ENCODE results near the gene TREX2. TPM values are rescaled to one million over a fixed set of nuclear protein-coding genes. Genes with fewer than 3 reads are reported as not detected.

Gene TREX2
- total and polyA plus RNA-seq, 2 donors from 2014 or later, result 0.67 to 1.4 TPM

DNA sequence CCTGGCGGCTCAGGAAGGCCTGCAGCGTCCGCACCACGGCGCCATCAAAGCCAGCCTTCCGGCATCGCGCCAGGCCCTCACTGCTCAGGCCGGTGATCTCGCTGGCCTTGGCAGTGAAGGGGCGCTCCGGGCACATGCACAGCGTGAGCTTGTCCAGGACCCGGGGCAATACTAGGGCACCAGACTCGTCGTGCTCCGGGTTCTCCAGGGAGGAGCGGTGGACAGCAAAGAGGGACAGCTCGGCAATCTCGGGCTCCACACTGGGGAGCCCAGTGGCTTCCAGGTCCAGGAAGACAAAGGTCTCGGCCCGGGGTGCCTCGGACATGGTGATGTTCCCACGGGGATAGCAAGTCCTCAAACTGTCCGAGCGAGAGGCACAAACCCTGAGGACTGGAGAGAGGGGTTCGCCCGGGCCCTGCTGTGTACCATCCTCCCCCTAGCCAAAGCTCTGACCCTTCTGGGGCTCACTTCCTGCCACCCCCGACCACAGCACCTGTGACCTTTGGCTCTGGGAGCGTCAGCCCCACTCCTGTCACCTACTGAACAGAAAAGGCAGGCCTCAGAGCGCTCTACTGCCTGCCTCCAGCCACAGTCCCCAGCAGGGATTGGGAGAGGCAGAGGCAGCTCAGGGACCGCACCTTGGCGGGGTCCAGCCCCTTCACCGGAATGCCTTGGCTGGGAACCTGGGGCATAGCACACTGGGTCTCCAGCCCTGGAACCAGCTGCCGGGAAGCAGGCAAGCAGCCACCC is 575 bp downstream of the TREX2 start:
- H3K27ac ChIP-seq (ENCODE audit: low read depth in 2 of 2, low read length in 2 of 2), result no peak overlapping the region

GRCh38 chrX:153444333-153445011 is 1.4 kb downstream of the TREX2 start:
- Histone ChIP-seq H3K9ac (ENCODE audit: low read length in 3 of 3) (no peak overlapping the region), H3K4me3 (ENCODE audit: low read length in 3 of 3) (no peak overlapping the region), H3K9me3 (ENCODE audit: control insufficient read depth in 2 of 3, insufficient read depth in 1 of 3, low read length in 3 of 3) (no peaks in the 10 kb centered on the region), H3K4me1 (ENCODE audit: control insufficient read depth in 2 of 3, insufficient read depth in 2 of 3, low read depth in 1 of 3, low read length in 3 of 3) (no peaks in the 10 kb centered on the region), H3K27me3 (ENCODE audit: control insufficient read depth, insufficient read depth, low read length) (no peaks in the 10 kb centered on the region), H3K36me3 (ENCODE audit: control insufficient read depth in 2 of 3, insufficient read depth in 3 of 3, low read length in 3 of 3) (no peaks in the 10 kb centered on the region), H3K27ac (ENCODE audit: low read depth in 2 of 2, low read length in 2 of 2) (no peak overlapping the region)
- TF ChIP-seq, protein P1, sequence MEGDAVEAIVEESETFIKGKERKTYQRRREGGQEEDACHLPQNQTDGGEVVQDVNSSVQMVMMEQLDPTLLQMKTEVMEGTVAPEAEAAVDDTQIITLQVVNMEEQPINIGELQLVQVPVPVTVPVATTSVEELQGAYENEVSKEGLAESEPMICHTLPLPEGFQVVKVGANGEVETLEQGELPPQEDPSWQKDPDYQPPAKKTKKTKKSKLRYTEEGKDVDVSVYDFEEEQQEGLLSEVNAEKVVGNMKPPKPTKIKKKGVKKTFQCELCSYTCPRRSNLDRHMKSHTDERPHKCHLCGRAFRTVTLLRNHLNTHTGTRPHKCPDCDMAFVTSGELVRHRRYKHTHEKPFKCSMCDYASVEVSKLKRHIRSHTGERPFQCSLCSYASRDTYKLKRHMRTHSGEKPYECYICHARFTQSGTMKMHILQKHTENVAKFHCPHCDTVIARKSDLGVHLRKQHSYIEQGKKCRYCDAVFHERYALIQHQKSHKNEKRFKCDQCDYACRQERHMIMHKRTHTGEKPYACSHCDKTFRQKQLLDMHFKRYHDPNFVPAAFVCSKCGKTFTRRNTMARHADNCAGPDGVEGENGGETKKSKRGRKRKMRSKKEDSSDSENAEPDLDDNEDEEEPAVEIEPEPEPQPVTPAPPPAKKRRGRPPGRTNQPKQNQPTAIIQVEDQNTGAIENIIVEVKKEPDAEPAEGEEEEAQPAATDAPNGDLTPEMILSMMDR (IDR thresholded peaks at IDR 0.05; ENCODE audit: borderline replicate concordance, extremely low read depth, insufficient read depth), result no peak
- intact Hi-C loops (cut with DNase I), result no loop called here
- no peak for FAIRE-seq
- no peak for DNase-seq

More for the DNA sequence above, 575 bp downstream of the TREX2 start:
- intact Hi-C loops (cut with DNase I), result no loop called here
- H3K9me3 ChIP-seq (ENCODE audit: control insufficient read depth in 2 of 3, insufficient read depth in 1 of 3, low read length in 3 of 3), result no peaks in the 10 kb centered on the region
- H3K4me1 ChIP-seq (ENCODE audit: control insufficient read depth in 2 of 3, insufficient read depth in 2 of 3, low read depth in 1 of 3, low read length in 3 of 3), result no peaks in the 10 kb centered on the region
- TF ChIP-seq, protein P1 (IDR thresholded peaks at IDR 0.05; ENCODE audit: borderline replicate concordance, extremely low read depth, insufficient read depth), result no peak
- no peak overlapping the region for H3K4me3 ChIP-seq (ENCODE audit: low read length in 3 of 3)
- no peaks in the 10 kb centered on the region for H3K36me3 ChIP-seq (ENCODE audit: control insufficient read depth in 2 of 3, insufficient read depth in 3 of 3, low read length in 3 of 3)
- no peak overlapping the region for H3K9ac ChIP-seq (ENCODE audit: low read length in 3 of 3)
- DNase-seq, result no peak
- H3K27me3 ChIP-seq (ENCODE audit: control insufficient read depth, insufficient read depth, low read length), result no peaks in the 10 kb centered on the region
- no peak for FAIRE-seq

GRCh38 chrX:153443476-153444332 is 2.2 kb downstream of the TREX2 start:
- intact Hi-C loops (cut with DNase I), result no loop called here
- no peaks in the 10 kb centered on the region for H3K4me1 ChIP-seq (ENCODE audit: control insufficient read depth in 2 of 3, insufficient read depth in 2 of 3, low read depth in 1 of 3, low read length in 3 of 3)
- no peak overlapping the region for H3K9ac ChIP-seq (ENCODE audit: low read length in 3 of 3)
- FAIRE-seq (no peak), DNase-seq (peak in 1 of 5 donors; percentile 18)
- no peaks in the 10 kb centered on the region for H3K27me3 ChIP-seq (ENCODE audit: control insufficient read depth, insufficient read depth, low read length)
- TF ChIP-seq, protein P1 (IDR thresholded peaks at IDR 0.05; ENCODE audit: borderline replicate concordance, extremely low read depth, insufficient read depth), result no peak
- H3K27ac ChIP-seq (ENCODE audit: low read depth in 2 of 2, low read length in 2 of 2), result no peak overlapping the region
- no peaks in the 10 kb centered on the region for H3K36me3 ChIP-seq (ENCODE audit: control insufficient read depth in 2 of 3, insufficient read depth in 3 of 3, low read length in 3 of 3)
- H3K9me3 ChIP-seq (ENCODE audit: control insufficient read depth in 2 of 3, insufficient read depth in 1 of 3, low read length in 3 of 3), result no peaks in the 10 kb centered on the region
- H3K4me3 ChIP-seq (ENCODE audit: low read length in 3 of 3), result no peak overlapping the region

All from kidney (tissue), 14 donors.